HUDEP-2 (cell line): ENCODE data around the gene MLXIP.
"Not testable (repeated sequence)": the region's sequence is repeated elsewhere in the genome, so short reads cannot be mapped to it uniquely, and the experiment has no call there.

Source experiments
- DNase-seq, 76 experiments: peaks; one replicate each; lab custom pipeline; 2025; ENCODE audit not compliant: unreplicated experiment in 76 of 76; lab: John Stamatoyannopoulos, UW

MLXIP gene, protein sequence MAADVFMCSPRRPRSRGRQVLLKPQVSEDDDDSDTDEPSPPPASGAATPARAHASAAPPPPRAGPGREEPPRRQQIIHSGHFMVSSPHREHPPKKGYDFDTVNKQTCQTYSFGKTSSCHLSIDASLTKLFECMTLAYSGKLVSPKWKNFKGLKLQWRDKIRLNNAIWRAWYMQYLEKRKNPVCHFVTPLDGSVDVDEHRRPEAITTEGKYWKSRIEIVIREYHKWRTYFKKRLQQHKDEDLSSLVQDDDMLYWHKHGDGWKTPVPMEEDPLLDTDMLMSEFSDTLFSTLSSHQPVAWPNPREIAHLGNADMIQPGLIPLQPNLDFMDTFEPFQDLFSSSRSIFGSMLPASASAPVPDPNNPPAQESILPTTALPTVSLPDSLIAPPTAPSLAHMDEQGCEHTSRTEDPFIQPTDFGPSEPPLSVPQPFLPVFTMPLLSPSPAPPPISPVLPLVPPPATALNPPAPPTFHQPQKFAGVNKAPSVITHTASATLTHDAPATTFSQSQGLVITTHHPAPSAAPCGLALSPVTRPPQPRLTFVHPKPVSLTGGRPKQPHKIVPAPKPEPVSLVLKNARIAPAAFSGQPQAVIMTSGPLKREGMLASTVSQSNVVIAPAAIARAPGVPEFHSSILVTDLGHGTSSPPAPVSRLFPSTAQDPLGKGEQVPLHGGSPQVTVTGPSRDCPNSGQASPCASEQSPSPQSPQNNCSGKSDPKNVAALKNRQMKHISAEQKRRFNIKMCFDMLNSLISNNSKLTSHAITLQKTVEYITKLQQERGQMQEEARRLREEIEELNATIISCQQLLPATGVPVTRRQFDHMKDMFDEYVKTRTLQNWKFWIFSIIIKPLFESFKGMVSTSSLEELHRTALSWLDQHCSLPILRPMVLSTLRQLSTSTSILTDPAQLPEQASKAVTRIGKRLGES

DNA sequence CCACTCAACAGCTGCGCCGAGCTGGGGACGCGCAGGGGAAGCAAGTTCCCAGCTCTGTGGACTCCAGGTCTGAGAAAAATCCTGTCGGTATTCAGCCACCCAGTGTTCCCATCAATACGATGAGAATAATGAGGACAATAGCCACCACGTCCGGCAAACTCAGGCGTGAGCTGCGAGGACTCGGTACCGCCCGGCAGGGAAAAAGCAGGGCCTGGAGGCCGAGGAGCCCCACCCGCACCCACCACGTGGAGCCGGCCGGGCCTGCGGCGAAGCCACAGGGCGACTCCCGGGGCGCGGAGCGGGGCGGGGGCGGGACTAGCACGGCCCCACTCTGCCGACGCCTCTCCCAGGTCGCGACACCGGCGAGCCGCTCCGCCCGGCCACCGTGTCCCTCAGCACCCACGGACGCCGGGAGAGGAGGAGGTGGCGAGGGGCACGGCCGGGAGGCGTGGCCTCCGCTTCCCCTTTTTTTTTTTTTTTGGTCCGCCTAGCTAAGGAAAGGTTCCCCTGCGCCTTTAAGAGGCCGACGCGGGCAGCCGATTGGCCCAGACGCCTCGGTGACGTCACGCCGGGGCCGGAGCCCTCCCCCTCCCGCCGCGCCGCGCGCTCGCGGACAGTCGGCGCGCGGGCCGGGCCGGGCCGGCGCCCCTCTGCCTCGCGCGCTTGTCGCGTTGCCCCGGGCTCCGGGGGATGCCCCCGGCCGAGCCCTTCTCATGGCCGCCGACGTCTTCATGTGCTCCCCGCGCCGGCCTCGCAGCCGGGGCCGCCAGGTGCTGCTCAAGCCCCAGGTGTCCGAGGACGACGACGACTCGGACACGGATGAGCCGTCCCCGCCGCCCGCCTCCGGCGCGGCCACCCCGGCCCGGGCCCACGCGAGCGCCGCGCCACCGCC, at the start of gene MLXIP:
TSS of gene MLXIP (plus strand) at position 616 of the 892 bp plus-strand sequence. CDS start at position 714, 98 bp downstream.
- DNase-seq: peak in 75 of 76 experiments; percentile 15 to 94 (median 84)

DNA sequence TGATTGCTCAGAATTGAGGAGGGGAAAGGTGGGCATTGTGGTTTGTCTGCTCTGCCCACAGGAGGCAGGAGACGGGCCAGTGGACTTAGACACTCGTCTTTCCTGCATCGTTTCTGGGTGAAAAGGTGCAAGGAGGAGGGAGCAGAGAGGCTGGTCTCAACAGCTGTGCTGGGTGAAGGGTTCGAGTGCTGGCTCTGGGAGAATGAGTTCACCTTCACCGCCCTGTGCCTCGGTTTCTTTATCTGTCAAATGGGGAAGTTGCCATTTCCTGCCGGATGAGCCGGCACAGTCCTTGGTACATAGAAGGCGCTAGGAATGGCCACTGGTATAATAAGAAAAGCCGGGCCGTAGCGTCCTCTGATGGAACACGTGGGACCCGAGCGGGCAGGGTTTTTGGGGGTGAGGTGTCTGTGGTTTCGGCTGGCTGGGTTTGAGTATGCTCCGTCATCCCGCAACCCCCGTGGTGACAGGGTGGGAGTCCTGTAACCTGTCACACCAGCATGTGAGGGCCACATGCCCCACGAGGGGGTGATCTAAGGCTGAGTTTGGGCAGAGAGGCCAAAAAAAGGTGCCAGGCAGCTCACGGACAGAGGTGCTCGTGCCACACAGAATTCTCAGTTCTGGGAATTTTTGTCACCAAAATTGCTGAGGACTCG, 49.5 kb upstream of the MLXIP start:
- no peak for DNase-seq

DNA sequence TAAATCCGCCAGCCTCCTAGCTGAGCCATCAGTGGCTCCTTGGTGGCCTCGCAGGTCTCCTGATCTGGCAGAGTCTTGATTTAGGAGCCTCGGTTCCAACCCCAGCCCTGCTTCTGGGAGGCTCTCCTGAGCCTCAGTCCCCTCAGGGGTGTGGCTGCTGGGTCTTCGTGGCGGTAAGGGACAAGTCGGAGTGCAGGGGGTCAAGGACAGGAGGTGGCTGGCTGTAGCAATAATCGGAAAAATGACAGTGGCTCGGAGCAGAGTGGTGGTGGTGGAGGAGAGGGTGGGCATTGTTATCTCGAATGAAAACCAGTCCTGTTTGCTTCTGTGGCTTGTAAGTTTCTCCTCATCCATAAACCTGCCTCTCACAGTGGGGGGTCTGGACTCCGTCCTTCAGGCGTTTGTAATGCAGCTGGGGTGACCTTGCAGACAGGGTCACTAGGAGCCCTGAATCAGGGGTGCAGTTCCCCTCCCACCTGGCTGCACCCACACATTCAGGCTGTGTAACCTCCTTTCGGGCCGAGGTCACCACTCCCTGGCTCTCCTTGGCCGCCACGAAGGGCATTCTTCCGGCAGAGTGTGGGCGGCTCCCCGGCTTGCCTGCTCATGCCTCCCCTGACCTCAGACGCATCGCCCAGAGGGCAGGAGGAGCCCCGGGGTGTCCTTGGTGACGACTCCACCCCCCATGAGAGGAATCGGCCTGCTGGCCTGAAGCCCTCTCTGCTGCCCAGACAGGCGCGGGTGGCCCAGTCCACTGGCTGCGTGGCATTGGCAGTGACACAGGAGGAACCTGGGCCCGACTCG, 48.7 kb upstream of the MLXIP start:
- peak in 38 of 76 experiments; percentile 6 to 66 (median 38) for DNase-seq

DNA sequence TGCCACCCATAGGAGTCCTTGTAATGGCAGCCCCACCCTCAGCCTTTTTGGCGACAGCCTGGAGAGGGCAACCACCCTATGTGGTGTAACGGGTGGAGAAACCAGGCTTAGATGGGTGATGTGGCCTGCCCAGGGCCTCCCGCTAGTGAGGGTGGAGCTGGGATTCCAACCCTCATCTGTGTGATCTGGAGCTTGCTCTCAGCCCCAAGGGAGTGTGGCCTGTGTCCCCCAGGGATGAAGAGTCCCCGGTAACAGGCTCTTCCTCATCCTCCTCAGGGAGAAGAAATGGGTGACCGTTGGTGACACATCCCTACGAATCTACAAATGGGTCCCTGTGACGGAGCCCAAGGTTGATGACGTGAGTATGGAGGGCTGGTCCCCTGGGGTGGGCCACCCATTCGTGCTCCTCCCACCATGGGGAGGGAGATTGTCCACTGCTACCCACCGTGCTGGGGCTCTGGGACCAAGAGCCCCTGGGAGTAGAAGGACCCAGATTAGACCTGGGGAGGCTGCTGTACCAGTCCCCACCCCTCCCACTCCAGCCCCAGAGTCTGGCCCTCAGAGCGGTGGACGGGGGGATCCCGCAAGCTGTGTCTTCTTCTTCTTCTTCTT, 48.0 kb upstream of the MLXIP start:
- DNase-seq: peak in 12 of 76 experiments; percentile 4 to 66 (median 40)

DNA sequence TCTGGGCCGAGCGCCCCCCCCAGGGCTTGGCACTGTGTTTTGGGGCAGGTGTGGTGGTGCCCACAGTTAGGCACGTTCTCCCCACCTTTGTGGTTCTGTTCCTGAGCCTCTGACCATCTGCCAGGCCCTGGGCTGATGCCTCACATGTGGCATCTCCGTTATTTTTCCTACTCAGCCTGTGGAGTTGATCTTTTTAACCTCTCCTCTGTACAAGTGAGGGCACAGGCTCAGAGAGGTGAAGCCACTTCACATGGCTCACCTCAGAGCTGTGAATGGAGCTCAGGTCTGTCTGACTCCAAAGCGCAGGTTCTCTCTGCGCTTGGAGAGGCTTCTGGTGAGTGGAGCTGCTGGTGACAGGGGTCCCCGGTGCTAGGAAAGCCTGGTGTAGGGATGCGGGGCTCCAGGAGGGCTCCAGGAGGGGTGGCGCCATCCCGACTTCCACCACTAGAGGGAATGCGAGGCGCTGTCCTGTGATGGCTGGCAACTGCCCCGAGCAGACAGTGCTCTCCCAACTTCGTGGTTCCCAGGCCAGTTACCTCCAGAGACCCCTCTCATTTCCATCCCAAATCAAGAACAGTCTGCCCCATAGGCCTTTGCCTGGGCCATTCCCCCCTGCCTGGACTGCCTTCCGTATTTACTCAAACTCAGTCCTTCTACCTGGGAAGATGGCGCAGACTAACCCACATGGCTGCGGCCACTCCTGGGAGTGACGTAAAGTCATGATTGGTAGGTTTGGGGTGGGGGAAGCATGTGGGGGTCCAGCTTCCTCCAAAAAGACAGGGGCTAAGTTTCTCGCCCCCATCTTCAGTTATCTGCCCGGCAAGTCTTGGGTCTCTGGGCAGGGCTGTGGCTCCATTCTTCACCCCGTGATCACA, 47.0 kb upstream of the MLXIP start:
- DNase-seq: peak in 44 of 76 experiments; percentile 7 to 62 (median 28)

DNA sequence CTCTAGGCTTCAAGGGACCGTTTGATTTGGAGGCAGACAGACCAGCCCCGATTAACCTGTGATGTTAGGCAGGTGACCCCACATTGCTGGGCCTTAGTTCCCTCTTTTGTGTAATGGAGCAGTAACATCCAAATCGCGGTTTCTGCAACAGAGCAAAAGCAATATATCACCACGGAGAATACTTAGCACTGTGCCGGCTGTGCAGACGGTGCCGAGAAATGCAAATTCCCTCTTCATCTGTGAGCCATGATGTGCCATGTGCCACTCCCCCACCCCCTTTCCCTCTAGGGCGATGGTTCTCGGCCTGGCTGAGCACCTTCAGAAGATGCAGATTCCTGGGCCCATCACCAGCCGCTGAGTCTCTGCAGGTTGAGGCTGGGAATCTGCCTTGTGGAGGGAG, 46.0 kb upstream of the MLXIP start:
- no peak for DNase-seq

DNA sequence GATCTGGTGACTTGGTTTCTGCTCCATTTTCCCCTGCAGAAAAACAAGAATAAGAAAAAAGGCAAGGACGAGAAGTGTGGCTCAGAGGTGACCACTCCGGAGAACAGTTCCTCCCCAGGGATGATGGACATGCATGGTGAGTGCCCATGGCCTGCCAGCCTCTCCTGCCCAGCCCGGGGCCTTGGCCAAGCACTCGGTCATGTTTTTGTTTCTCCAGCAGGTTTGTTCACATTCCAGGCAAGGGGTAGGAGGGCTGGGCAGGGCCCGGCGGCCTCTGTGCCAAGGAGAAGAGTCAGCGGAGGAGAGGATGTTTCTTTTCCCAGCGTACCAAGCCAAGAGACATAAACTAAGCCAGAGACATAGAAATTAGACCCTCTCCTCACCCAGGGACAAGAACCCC, 43.3 kb upstream of the MLXIP start:
- no peak for DNase-seq

DNA sequence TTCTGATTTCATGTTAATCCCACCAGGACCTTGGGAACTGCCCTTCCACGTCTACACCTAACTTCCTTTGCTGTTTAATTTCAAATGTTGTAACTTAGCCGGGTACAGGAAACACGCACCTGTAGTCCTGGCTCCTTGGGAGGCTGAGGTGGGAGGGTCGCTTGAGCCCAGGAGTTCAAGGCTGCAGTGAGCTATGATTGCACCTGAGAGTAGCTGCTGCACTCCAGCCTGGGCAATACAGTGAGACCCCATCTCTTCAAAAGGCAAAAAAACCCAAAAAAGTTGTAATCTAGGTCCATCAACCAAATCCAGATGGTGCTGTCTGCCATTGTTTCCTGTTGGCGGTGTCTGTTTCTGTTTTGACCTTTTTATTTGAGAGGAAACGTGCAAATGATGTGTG, 42.4 kb upstream of the MLXIP start:
- no peak for DNase-seq

DNA sequence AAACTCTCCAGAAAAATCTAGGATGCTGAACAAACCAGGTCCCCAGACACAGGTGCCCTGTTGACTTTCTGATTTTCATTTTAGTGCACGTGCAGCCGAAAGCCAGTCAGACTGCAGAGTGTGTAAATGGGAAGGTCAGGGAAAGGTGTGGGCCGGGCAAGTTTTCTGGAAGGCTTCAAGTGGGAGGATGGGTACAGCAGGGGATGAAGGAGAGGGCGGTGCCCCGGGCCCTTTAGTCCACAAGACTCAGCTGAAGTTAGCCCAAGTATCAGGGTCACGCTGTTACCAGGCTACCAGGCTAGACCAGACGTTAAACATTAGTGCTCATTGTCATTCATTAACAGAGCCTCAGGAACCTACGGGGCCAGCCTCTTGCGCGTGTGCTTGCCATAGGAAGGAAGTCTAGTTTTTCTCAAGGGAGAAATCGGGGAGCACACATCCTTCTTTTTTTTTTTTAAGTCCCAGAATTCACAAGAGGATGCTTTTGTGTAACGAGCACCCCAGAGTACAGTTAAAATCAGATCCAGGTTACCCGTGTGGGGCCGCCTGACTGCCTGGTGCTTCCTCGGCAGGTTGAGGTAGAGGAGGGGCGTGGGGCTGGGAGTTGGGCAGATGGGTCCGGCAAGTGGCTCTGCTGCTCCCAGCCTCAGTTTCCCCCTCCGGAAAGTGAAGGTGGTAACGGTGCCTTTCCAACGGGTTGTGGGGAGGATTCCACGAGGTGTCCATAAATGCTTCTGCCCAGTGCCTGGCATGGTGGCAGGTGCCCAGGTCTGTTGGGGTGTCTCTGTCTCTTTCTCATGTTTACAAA, 37.8 kb upstream of the MLXIP start:
- no peak for DNase-seq

DNA sequence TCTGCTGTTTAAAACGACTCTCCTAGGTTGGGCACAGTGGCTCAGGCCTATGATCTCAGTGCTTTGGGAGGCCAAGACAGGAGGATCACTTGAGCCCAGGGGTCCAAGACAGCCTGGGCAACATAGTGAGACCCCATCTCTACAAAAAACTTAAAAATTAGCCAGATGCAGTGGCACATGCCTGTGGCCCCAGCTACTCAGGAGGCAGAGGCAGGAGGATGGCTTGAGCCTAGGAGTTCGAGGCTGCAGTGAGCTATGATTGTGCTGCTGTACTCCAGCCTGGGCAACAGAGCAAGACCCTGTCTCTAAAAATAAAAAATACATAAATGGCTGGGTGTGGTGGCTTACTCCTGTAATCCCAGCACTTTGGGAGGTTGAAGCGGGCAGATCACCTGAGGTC, 37.1 kb upstream of the MLXIP start:
- not testable (repeated sequence) for DNase-seq

DNA sequence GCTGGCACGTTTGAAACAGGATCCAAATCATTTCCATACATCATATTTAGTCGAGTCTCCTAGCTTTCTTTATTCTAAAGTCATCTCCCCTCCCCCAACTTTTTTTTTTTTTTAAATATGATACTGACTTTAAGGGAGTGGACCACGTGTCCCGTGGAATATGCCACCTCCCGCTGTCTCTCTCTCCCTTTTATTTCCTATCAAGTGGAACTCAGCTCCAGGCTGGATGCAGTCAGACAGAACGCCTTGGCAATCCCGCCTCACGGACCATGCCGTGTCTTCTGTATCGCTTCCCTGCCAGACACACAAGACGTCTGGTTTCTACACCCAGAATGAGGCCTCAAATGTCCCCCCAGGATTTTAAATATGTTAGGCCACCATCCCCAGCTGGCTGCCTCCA, 35.6 kb upstream of the MLXIP start:
- DNase-seq: no peak

DNA sequence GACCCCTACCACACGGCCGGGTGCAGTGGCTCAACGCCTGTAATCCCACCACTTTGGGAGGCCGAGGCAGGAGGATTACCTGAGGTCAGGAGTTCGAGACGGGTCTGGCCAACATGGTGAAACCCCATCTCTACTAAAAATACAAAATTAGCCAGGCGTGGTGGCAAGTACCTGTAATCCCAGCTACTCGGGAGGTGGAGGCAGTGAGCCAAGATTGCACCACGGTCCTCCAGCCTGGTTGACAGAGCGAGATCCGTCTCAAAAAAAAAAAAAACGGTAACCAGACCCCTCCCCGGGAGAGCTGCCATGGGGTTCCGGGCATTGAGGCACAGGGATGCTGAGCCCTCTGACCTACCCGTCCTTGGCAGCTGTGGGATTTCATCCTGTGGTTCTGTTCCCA, 35.1 kb upstream of the MLXIP start:
- no peak for DNase-seq

DNA sequence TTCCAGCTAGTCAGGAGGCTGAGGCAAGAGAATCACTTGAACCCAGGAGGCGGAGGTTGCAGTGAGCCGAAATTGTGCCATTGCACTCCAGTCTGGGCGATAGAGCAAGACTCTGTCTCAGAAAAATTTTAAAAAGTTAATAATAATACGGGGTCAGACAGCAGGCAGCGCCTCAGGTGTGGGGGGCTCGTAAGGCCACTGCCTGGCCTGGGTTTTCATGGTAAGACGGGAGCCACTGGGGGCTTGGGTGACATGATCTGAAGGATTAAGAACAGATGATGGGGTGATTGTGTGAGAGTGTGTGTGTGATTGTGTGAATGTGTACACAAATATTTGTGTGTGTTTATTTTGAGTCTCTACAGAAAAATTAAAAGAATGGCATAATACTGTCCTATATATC, 33.3 kb upstream of the MLXIP start:
- DNase-seq: no peak

DNA sequence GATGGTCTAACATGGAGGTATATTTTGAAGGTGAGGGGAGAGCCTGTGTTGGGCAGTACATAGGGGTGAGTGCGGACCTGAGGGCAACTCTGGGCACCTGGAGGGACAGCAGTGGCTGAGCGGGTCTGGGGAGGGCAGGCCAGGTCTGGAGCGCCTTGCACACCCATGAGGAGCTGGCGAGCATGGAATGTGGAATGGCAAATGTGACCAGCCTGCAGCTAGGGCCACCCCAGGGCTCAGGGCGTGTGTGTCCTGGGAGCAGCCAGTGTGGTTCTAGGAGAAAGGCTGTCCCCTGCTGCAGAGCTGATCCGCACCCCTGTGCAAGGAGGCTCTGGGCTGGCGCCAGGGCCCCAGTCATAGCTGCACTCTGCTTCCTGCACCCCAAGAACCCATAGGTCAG, 32.4 kb upstream of the MLXIP start:
- DNase-seq: no peak

DNA sequence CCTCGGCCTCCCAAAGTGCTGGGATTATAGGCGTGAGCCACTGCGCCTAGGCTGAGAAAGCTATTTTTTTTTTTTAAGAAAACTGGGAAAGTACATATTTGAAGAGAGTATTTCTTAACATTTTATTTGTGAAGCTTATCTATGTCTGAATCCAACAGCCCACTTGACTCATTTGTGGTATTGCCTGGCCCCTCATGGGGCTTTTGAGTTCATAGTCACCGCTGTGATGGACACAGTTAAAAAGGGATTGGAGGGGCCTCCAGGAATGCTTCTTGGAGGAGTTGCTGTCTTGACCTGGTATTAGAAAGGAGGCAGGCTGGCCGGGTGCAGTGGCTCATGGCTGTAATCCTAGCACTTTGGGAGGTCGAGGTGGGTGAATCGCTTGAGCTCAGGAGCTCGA, 30.4 kb upstream of the MLXIP start:
- DNase-seq: no peak

DNA sequence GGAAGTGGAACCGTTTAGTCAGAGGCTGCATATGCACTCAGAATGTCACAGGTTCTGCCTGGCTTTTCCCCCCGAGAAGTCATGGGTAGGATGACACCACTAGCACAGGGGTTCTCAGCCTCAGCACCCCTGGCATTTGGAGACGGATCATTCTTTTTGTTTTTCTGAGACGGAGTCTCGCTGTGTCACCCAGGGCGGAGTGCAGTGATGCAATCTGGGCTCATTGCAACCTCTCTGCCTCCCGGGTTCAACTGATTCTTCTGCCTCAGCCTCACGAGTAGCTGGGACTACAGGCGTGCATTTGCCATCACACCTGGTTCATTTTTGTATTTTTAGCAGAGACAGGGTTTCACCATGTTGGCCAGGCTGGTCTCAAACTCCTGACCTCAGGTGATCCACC, 28.7 kb upstream of the MLXIP start:
- DNase-seq: no peak

DNA sequence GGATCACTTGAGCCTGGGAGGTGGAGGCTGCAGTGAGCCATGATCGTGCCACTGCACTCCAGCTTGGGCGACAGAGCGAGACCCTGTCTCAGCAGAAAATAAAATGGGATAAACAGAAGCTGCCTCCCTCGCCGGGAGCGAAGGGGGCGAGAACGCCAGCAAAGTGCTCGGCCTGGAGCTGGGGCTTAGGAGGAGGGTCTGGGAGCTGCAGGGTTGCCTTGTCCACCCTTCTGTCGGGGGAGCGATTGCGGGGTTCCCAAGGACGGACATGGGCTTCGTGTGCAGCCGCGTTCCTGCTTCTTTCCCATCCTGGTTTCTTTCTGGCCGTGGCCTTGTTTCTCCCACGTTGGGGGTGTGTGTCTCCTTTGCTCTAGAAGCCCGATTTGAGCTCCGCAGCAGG, 27.9 kb upstream of the MLXIP start:
- no peak for DNase-seq
